A673 (cell line): ENCODE data around the gene KRT37.

ENCODE experiments used
- CTCF ChIP-seq: fragments of 300-800, 200-600 bp; sonication (generic); conservative IDR thresholded peaks from 2 replicates; pipeline ENCODE4 v1.5.1; 2017; ENCODE audit warnings: low read depth, mild to moderate bottlenecking, antibody characterized with exemption, low read length, moderate library complexity, mixed read lengths
- EZH2 ChIP-seq: fragments of 200-600 bp; sonication (generic); IDR thresholded peaks from 2 replicates; pipeline ENCODE4 v1.6.1; 2017; ENCODE audit warnings: borderline replicate concordance, low read depth, mild to moderate bottlenecking, mixed read lengths, antibody characterized with exemption, low read length; ENCODE audit not compliant: poor library complexity, severe bottlenecking

DNA sequence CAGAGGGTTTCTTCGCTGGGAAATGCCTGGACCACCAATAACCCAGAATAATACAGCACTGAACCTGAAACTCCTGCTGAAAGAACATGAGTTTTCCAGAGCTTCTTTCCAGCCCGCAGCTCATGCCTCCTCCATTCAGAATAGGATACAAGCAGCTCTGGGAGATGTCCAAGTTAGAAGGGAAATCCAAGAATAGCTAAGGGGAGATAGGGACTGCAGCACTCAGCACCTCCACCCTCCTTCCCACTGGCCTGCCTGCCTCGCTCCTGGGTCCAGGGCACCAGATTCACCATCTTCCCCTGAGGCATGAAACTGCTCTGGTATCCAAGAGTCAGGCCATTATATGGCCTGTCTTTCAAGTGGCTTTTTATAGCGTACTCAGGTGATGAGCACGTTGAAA, 31.1 kb downstream of the KRT37 start:
- TF ChIP-seq EZH2 = no peak
- TF ChIP-seq CTCF = no peak
